ENCODE measurements around the gene GLRX5.

GLRX5 gene

DNA sequence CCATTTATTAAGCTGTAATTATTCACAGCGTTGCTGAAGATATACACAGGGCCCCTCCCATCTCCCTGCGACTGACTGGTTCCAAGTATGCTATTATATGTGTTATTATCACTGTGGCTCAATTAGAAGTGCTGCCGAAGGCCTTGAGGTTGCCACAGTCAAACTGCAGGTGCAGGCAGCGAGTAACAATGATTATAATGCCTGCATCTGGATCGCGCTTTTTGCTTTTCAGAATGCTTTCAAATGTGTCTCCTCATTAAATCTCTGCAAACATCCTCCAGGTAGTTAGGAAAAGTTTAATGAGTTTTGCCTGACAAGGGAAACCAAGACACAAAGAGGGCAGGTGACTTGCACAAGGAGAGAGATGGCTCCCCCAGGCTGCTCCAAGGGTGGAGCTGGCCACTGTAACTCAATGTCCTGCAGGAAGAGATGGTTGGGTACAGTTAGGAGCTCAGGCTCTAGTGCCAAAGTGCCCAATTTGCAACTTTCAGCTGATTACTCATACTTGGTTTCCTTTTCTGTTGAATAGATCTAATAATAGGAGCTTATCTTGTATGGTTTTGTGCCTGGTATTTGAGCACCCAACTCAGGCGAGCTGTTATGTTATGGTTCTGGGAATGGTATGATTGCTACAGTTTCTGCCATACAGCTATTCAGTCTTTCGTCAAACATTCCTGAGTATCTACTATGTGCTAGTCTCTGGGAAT, 16.7 kb upstream of the GLRX5 start:
- no peak for DNase-seq

GRCh38 chr14:95519699-95520098, 15.2 kb upstream of the GLRX5 start:
- peak; percentile 64 for DNase-seq

- no peak for DNase-seq
Observed at GRCh38 chr14:95520346-95520745, 14.5 kb upstream of the GLRX5 start.

- DNase-seq = no peak
Observed at GRCh38 chr14:95521001-95521400, 13.8 kb upstream of the GLRX5 start.

DNA sequence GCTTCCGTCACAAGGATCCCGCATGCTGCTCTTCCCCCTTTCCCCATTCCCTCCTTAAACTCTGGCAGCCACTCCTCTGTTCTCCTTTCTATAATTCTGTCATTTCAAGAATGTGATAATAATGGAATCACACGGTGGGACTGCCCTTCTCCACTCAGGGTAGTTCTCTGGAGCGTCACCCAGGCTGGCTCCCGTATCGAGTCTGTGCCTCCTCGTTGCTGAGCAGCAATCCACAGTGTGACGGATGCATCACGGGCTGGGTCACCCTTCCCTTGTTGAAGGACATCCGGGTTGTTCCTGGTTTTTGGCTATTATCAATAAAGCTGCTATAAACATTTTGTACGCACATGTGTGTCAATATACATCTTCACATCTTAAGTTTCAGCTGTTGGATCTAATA, 12.7 kb upstream of the GLRX5 start:
- DNase-seq = no peak

- DNase-seq = no peak
Observed at GRCh38 chr14:95522556-95522955, 12.3 kb upstream of the GLRX5 start.

DNA sequence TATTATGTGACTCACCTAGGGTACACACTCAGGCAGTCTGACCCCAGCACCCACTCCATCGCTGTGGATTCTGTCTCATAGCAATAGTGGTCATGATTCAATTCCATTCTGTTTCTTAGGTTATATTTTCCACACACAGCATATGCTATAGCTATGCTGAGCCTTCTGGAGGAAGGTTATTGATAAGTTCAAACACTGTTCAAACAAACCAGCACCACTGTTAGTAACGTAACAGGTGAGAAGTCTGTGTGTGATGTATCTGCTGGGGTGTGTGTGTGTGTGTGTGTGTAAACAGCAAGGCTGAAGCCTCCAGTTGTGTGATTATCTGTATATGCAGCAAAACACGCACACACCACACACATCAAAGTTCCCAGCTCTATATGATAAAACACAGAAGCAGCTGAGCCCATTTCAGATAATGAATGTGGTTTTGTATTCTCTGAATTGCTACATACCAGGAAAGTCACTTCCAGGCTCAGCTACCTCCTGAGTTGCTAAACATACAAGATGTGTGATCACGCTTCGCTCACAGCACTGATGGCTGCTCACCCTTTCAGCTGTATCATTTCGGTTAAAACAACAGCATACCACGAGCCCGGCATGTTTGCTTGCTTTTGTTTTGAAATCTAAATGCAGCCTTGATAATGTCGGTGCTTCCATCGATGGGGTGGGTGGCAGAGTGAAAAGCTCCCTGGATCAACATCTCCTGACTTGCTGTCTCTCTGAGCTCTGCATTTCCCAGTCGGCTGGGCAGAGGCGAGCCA, 11.6 kb upstream of the GLRX5 start:
- DNase-seq = peak; percentile 49

DNA sequence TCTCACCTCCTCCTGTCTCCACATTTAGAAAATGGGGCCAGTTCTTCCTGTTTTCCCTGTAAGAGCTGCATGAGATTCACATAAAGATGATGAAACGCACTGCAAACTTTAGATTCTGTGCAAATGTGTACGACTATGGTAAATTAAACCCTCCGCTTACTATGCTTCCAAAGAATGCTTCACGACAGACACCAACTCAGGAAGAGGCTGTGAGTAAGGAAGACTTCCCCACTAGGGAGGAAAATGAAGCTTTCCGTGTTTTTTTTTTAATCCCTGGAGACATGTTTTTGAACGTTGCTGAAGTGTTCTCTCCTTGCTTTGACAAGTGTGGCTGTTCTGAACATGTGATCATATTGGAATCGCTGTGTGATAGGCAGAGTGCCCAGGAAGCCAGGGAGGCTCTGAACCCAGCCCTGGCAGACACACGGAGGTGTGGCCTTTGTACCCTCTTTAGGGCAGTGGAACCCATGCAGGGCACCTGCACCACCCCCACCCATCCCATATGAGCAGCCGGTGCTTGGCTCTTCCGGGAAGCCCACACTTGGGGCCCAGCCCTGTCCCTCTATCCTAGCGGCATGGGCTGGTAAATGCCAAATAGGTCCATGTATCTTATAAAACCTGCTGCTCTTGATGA, 10.9 kb upstream of the GLRX5 start:
- peak; percentile 30 for DNase-seq

DNA sequence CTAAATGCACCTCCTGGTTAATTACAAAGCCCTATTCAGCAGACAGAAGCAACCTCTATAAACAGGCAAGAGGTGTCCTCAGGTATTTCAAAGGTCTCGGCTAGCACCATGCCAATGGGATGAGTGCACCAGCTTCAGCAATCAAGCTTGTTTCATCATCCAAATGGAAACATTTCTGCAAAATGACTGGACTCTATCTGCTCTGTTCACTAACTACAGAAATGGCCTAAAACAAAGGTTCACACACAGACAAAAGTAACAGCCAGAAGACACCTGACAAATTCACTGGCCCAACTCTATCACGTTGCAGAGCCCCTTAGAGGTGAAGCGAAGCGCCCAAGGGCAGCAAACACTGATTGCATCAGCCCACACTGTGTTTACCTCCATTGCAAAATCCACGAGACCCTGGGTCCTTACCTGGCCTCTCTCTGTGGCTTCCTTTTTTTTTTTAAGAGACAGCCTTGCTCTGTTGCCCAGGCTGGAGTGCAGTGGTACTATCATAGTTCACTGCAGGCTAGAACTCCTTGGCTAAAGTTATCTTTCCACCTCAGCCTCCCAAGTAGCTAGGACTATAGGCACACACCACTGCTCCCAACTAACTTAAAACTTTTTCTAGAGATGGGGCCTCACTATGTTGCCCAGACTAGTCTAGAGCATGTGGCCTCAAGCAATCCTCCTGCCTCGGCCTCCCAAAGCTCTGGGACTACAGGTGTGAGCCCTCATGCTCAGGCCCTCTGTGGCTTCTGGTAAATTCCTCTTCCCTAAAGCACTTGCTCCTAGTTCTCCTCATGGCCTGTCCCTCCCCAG, 9.9 kb upstream of the GLRX5 start:
- no peak for DNase-seq

DNA sequence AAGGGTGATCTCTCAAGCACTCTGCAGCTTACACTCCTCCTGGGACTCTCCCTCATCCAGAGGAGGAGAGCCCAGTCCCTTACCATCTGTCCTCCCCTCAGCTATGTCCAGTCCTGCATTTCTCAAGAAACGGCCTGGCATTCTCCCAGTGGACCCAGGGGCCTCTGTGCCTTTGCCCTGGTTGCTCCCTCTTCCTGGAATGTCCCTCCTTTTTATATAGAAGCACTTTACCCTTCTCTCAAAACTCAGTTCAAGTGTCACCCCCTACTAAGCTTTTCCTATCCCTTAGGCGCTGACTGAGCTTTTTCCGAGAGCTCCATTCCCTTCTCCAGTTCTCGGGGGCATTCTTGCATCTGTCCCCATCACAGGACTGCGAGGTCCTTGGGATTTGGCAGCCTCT, 8.9 kb upstream of the GLRX5 start:
- DNase-seq = no peak

- DNase-seq = no peak
Observed at GRCh38 chr14:95526483-95527386, 8.1 kb upstream of the GLRX5 start.

DNA sequence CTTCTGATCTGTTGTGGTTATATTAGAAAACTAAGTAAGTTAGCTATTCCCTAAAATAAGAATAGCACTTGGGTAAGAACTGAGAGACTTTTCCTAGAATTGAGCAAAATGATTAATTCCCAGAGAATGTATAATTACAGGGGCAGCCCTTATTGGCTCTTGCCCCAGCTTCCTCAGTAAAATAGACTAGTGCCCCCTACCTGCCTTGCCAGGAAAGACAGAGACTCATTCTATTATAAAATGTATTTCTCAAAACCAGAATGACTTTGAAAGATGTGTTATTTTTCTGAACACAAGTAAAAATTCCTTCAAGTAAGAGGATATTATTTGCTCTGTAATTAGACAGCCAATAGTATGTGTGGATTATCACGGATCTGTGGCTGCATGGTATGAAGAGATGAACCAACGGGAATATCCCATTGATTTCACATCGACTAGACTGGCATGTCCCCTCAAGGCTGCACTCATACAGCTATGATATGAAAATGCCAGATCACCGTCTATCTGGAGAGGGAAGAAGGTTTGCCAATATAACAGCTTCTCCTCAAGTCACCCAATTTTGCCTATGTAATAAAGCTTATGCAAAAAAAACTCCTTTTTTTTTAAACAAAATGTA, 7.4 kb upstream of the GLRX5 start:
- peak; percentile 49 for DNase-seq

DNA sequence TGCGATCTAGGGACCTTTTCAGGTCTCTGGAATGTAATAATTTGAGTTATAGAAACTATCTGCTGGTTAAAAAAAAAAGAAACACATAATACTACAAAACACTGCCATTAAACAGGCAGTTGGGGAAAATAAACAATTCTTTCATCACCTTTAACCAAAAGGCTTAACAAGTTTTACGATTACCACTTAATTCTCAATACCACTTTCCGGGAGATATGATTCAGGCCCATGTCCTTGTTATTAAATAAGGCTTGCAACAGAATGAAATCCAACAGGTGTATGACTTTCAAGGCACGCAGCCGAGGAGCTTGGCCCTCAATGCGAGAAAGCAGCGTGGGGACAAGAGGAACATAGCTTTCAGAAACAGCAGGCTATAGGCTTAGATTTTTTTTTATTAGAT, 5.6 kb upstream of the GLRX5 start:
- DNase-seq = no peak

GRCh38 chr14:95530473-95531276, 4.2 kb upstream of the GLRX5 start:
- no peak for DNase-seq

DNA sequence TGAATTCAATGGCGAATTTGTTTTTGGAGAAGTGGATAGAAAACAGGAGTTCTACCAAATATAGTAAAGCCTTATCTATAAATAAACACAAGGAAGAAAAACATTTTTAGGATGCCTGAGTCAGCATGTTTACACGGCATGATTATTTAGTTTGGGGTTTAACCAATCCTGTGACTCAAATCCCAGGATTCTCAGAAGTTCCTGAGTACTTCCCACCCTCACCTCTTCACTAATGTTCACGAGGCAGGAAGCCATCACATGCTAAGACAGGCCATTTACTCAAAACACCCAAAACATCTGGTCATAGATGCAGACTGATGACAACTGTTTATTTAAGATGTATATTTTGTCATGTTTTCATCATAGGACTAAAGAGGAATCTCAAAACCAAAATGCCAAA, 3.4 kb upstream of the GLRX5 start:
- no peak for DNase-seq

GRCh38 chr14:95531969-95532368, 2.9 kb upstream of the GLRX5 start:
- no peak for DNase-seq

GRCh38 chr14:95533391-95533821, 1.4 kb upstream of the GLRX5 start:
- no peak for DNase-seq

- DNase-seq = no peak
Observed at GRCh38 chr14:95533822-95534221, 1.0 kb upstream of the GLRX5 start.

GRCh38 chr14:95535226-95536021, 574 bp downstream of the GLRX5 start:
- DNase-seq = no peak

DNA sequence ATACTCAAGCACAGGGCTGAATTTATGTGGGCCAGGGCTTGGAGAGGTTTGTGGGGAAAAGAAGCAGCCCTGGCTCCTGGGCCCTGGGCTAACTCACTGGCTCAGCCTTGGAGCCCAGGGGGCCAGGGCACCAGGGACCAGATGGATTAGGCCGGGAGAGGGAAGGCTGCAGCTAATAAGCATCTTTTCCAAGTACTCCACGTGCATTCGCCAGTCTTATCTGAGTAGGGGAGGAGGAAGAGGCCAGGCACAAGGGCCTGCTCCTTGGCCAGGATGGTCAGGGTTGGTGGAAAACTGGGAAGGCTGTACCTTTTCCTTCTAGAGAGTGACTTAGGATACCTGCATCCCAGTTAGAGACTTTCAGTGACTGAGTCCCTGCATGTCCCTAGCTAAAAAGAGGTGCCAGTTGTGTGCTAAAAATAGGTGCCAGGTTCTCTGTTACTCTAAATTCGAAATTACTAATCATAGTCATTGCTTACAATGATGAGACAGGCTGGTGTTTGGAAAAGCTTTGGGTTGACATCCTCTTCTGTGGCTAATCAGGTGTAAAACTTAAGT, 1.3 kb downstream of the GLRX5 start:
- no peak for DNase-seq
